SK-N-SH (cell line): Measurements from ENCODE around the gene ZNF689. TPM values are rescaled to one million over a fixed set of nuclear protein-coding genes. Genes with fewer than 3 reads are reported as not detected.

ENCODE experiments used
- CTCF ChIA-PET: fragments of 300-600, 350-600 bp; formaldehyde crosslinking; extraction: SDS; loops from one replicate; lab custom pipeline; 2021; lab: Yijun Ruan, JAX
- POLR2A ChIA-PET: fragments of 350-600 bp; sonication (Branson Sonifier 250); formaldehyde crosslinking; extraction: SDS; loops from one replicate; lab custom pipeline; 2020; ENCODE audit warnings: antibody characterized with exemption, inconsistent platforms; lab: Yijun Ruan, JAX
- DNase-seq: peaks from one replicate; pipeline ENCODE4 v3.0.0; 2012
- H2AFZ ChIP-seq: fragments of 200-600 bp; sonication (generic); 2 replicates; pipeline ENCODE4 v1.8.1; 2016; ENCODE audit warnings: antibody characterized with exemption, mild to moderate bottlenecking, low read depth
- H3F3A ChIP-seq: fragments of 200-600 bp; sonication (generic); replicated peaks from 2 replicates; pipeline ENCODE3; 2016; ENCODE audit warnings: antibody characterized with exemption, mild to moderate bottlenecking; ENCODE audit not compliant: insufficient read depth
- H3K27ac ChIP-seq, 2 experiments: fragments of 200-500 bp in 1 of 2; fragments of 200-600 bp in 1 of 2; sonication (Bioruptor generic) in 1 of 2; sonication (generic), shearing (Covaris generic) in 1 of 2; 2 replicates each; pipeline versions ENCODE4 v1.5.1 to v1.6.1; 2014 to 2016; ENCODE audit warnings: low read depth in 2 of 2, inconsistent platforms in 1 of 2, low read length in 1 of 2, mild to moderate bottlenecking in 1 of 2, mixed read lengths in 1 of 2
- H3K27me3 ChIP-seq: fragments of 200-600 bp; sonication (generic), shearing (Covaris generic); 2 replicates; pipeline ENCODE4 v1.6.1; 2016; ENCODE audit warnings: mixed run types; ENCODE audit not compliant: insufficient read depth
- H3K36me3 ChIP-seq, 2 experiments: fragments of 200-500 bp in 1 of 2; fragments of 200-600 bp in 1 of 2; sonication (Bioruptor generic) in 1 of 2; sonication (generic) in 1 of 2; replicated peaks in 1 of 2; 2 replicates each; pipeline versions ENCODE3 to v1.5.1; 2014 to 2016; ENCODE audit warnings: low read length in 1 of 2, mild to moderate bottlenecking in 1 of 2; ENCODE audit not compliant: insufficient read depth in 2 of 2, control insufficient read depth in 1 of 2
- H3K4me1 ChIP-seq, 2 experiments: fragments of 200-500 bp in 1 of 2; fragments of 200-600 bp in 1 of 2; sonication (Bioruptor generic) in 1 of 2; sonication (generic), shearing (Covaris generic) in 1 of 2; 2 replicates each; pipeline versions ENCODE4 v1.5.1 to v1.6.1; 2014 to 2016; ENCODE audit warnings: low read depth in 1 of 2, low read length in 1 of 2, mixed run types in 1 of 2; ENCODE audit not compliant: insufficient read depth in 2 of 2, control insufficient read depth in 1 of 2
- H3K4me2 ChIP-seq: fragments of 200-600 bp; sonication (generic), shearing (Covaris generic); 2 replicates; pipeline ENCODE4 v1.6.1; 2017; ENCODE audit warnings: mixed run types
- H3K4me3 ChIP-seq, 2 experiments: fragments of 200-500 bp in 1 of 2; fragments of 200-600 bp in 1 of 2; sonication (Bioruptor generic) in 1 of 2; sonication (generic), shearing (Covaris generic) in 1 of 2; 2 replicates each; pipeline versions ENCODE4 v1.5.1 to v1.8.1; 2014 to 2016; ENCODE audit warnings: low read depth in 2 of 2, inconsistent platforms in 1 of 2, low read length in 1 of 2, mild to moderate bottlenecking in 1 of 2, mixed read lengths in 1 of 2, moderate library complexity in 1 of 2
- H3K79me2 ChIP-seq: fragments of 200-600 bp; sonication (generic); 2 replicates; pipeline ENCODE4 v1.8.1; 2017; ENCODE audit warnings: mild to moderate bottlenecking; ENCODE audit not compliant: insufficient read depth
- H3K9ac ChIP-seq: fragments of 200-600 bp; sonication (generic); 2 replicates; pipeline ENCODE4 v1.6.1; 2017; ENCODE audit warnings: mixed run types
- H3K9me2 ChIP-seq: fragments of 200-600 bp; sonication (generic); 2 replicates; pipeline ENCODE4 v1.6.1; 2017; ENCODE audit warnings: mixed run types
- H3K9me3 ChIP-seq: fragments of 200-600 bp; sonication (generic); 2 replicates; pipeline ENCODE4 v1.6.1; 2017; ENCODE audit warnings: mixed run types, mild to moderate bottlenecking, moderate library complexity
- H4K20me1 ChIP-seq: fragments of 200-600 bp; sonication (generic); 2 replicates; pipeline ENCODE4 v1.6.1; 2017; ENCODE audit warnings: mild to moderate bottlenecking, mixed run types; ENCODE audit not compliant: insufficient read depth
- CHD2 ChIP-seq: fragments of 150-350 bp; IDR thresholded peaks from 2 replicates; pipeline ENCODE4 v1.6.1; 2018; ENCODE audit warnings: low read length; ENCODE audit not compliant: partially characterized antibody
- CTCF ChIP-seq: fragments of 200-600 bp; sonication (generic); IDR thresholded peaks from 2 replicates; pipeline ENCODE4 v1.6.1; 2017; ENCODE audit warnings: antibody characterized with exemption, mild to moderate bottlenecking, moderate library complexity
- ELF1 ChIP-seq: IDR thresholded peaks from 2 replicates; pipeline ENCODE4 v1.4.0; 2012
- FOSL2 ChIP-seq: IDR thresholded peaks from 2 replicates; pipeline ENCODE4 v1.4.0; 2012; ENCODE audit warnings: low read depth, mild to moderate bottlenecking, moderate library complexity, borderline replicate concordance
- GATA2 ChIP-seq: sonication (generic); formaldehyde crosslinking; IDR thresholded peaks from 2 replicates; pipeline ENCODE4 v1.5.0; 2020; ENCODE audit warnings: mild to moderate bottlenecking, missing genetic modification reagents
- JUND ChIP-seq: IDR thresholded peaks from 2 replicates; pipeline ENCODE4 v1.4.0; 2012
- MEF2A ChIP-seq: IDR thresholded peaks from 2 replicates; pipeline ENCODE4 v1.4.0; 2012; ENCODE audit warnings: low read depth, borderline replicate concordance
- NFIC ChIP-seq: IDR thresholded peaks from 2 replicates; pipeline ENCODE4 v1.4.0; 2012; ENCODE audit warnings: borderline replicate concordance
- NRF1 ChIP-seq: IDR thresholded peaks from 2 replicates; pipeline ENCODE4 v1.6.1; 2012; ENCODE audit warnings: low read depth, mild to moderate bottlenecking, low read length
- RAD21 ChIP-seq: IDR thresholded peaks from 2 replicates; pipeline ENCODE4 v1.6.1; 2012; ENCODE audit warnings: mild to moderate bottlenecking, low read length
- RFX5 ChIP-seq: IDR thresholded peaks from 2 replicates; pipeline ENCODE4 v1.6.1; 2012; ENCODE audit warnings: mild to moderate bottlenecking, improper control_type of control experiment, low read length
- SIN3A ChIP-seq: IDR thresholded peaks from 2 replicates; pipeline ENCODE4 v1.6.1; 2012; ENCODE audit warnings: low read depth, mild to moderate bottlenecking, low read length, moderate library complexity, borderline replicate concordance
- SMC3 ChIP-seq: IDR thresholded peaks from 2 replicates; pipeline ENCODE4 v1.6.1; 2012; ENCODE audit warnings: low read depth, low read length, improper control_type of control experiment
- TAF1 ChIP-seq: IDR thresholded peaks from 2 replicates; pipeline ENCODE4 v1.6.1; 2012; ENCODE audit warnings: low read depth, mild to moderate bottlenecking, low read length, moderate library complexity, borderline replicate concordance
- TCF12 ChIP-seq: IDR thresholded peaks from 2 replicates; pipeline ENCODE4 v1.4.0; 2012
- USF2 ChIP-seq: fragments of 150-350 bp; IDR thresholded peaks from 2 replicates; pipeline ENCODE4 v1.6.1; 2017; ENCODE audit warnings: antibody characterized with exemption, low read length, low read depth, borderline replicate concordance
- YY1 ChIP-seq: IDR thresholded peaks from 2 replicates; pipeline ENCODE4 v1.4.0; 2012; ENCODE audit warnings: low read depth, mild to moderate bottlenecking
- ZBTB33 ChIP-seq: IDR thresholded peaks from 2 replicates; pipeline ENCODE4 v1.4.0; 2012; ENCODE audit warnings: low read depth, borderline replicate concordance
- WGBS: methylation state at CpG from one replicate; pipeline ENCODE4 v1.1.6; 2017; ENCODE audit warnings: low lambda C conversion rate; 5-methylcytosine and 5-hydroxymethylcytosine counted together
- polyA plus RNA-seq, 3 experiments: library from polyadenylated mRNA; depleted of rRNA; stranded (reverse); fragments of >200 nt; gene quantifications; 2 replicates each; pipeline ENCODE4 v1.2.3, GENCODE V29; 2012

Gene ZNF689
- polyA plus RNA-seq, 1 of the 3 experiments (the other 2 are of a cell fraction): 2.9 TPM

GRCh38 chr16:30620169-30620568 lies 10.0 kb upstream of the ZNF689 start:
- H3K4me3 ChIP-seq: no peak overlapping the region
- H3F3A ChIP-seq: no peaks in the 10 kb centered on the region
- H3K9ac ChIP-seq: no peak overlapping the region
- DNase-seq: no peak
- WGBS: 47% methylated on average over 3 of the region's 3 CpGs
- CTCF ChIA-PET: interaction anchor here (0.9 to 1.9 kb wide), 4 partner anchors 9 to 190 kb away, joined by 3 to 11 read pairs (median 4); partner anchors contain the start of gene DCTPP1
- no peak overlapping the region for H2AFZ ChIP-seq
- H3K4me1 ChIP-seq: peaks cover 0 to 4% of the 10 kb centered on the region in 2 experiments; a peak in 1 of 4 replicates
- no peaks in the 10 kb centered on the region for H4K20me1 ChIP-seq
- no peaks in the 10 kb centered on the region for H3K9me2 ChIP-seq
- TF ChIP-seq TAF1 (no peak), NRF1 (no peak), FOSL2 (no peak), NFIC (no peak), GATA2 (CRISPR knock-in tag) (no peak), ELF1 (no peak), ZBTB33 (no peak), USF2 (no peak), MEF2A (no peak), CHD2 (no peak), JUND (no peak), TCF12 (no peak)
- H3K4me2 ChIP-seq: no peak overlapping the region
- H3K27ac ChIP-seq: no peak overlapping the region
- H3K27me3 ChIP-seq: no peaks in the 10 kb centered on the region
- H3K36me3 ChIP-seq: no peaks in the 10 kb centered on the region
- H3K79me2 ChIP-seq: no peaks in the 10 kb centered on the region
- H3K9me3 ChIP-seq: no peaks in the 10 kb centered on the region
- POLR2A ChIA-PET: no interaction called here

GRCh38 chr16:30619638-30620037 lies 9.4 kb upstream of the ZNF689 start:
- Histone ChIP-seq H3F3A (no peaks in the 10 kb centered on the region), H3K4me3 (no peak overlapping the region), H3K79me2 (no peaks in the 10 kb centered on the region), H3K9me3 (no peaks in the 10 kb centered on the region), H3K9me2 (no peaks in the 10 kb centered on the region), H4K20me1 (no peaks in the 10 kb centered on the region), H3K4me2 (no peak overlapping the region), H3K36me3 (no peaks in the 10 kb centered on the region), H3K4me1 (peaks cover 0 to 4% of the 10 kb centered on the region in 2 experiments; a peak in 1 of 4 replicates), H3K9ac (no peak overlapping the region), H3K27ac (no peak overlapping the region), H2AFZ (no peak overlapping the region), H3K27me3 (no peaks in the 10 kb centered on the region)
- WGBS: 76% methylated on average over 5 of the region's 5 CpGs
- POLR2A ChIA-PET: no interaction called here
- CTCF ChIA-PET: interaction anchor here (0.9 to 1.9 kb wide), 4 partner anchors 9 to 190 kb away, joined by 3 to 11 read pairs (median 4); partner anchors contain the start of gene DCTPP1
- DNase-seq: no peak
- no peak for TF ChIP-seq SMC3
- no peak for TF ChIP-seq USF2
- TF ChIP-seq GATA2 (CRISPR knock-in tag): no peak
- no peak for TF ChIP-seq YY1
- no peak for TF ChIP-seq CTCF
- no peak for TF ChIP-seq SIN3A
- TF ChIP-seq RFX5: no peak
- no peak for TF ChIP-seq RAD21
- TF ChIP-seq, all 33 proteins: peak for 0
